ENCODE data around the gene MANBA.

- TF ChIP-seq RFX5 (IDR thresholded peaks at IDR 0.05; ENCODE audit: low read depth, low read length): no peak
- TF ChIP-seq, protein P1, sequence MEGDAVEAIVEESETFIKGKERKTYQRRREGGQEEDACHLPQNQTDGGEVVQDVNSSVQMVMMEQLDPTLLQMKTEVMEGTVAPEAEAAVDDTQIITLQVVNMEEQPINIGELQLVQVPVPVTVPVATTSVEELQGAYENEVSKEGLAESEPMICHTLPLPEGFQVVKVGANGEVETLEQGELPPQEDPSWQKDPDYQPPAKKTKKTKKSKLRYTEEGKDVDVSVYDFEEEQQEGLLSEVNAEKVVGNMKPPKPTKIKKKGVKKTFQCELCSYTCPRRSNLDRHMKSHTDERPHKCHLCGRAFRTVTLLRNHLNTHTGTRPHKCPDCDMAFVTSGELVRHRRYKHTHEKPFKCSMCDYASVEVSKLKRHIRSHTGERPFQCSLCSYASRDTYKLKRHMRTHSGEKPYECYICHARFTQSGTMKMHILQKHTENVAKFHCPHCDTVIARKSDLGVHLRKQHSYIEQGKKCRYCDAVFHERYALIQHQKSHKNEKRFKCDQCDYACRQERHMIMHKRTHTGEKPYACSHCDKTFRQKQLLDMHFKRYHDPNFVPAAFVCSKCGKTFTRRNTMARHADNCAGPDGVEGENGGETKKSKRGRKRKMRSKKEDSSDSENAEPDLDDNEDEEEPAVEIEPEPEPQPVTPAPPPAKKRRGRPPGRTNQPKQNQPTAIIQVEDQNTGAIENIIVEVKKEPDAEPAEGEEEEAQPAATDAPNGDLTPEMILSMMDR (conservative IDR thresholded peaks at IDR 0.05; ENCODE audit: low read depth, low read length): no peak
- TF ChIP-seq POLR2A (IDR thresholded peaks at IDR 0.05; ENCODE audit: low read depth, low read length): no peak
- no peak for TF ChIP-seq RAD21 (IDR thresholded peaks at IDR 0.05; ENCODE audit: low read length)
- no peak for TF ChIP-seq CEBPB (IDR thresholded peaks at IDR 0.05; ENCODE audit: low read depth, low read length)
- TF ChIP-seq MAZ (IDR thresholded peaks at IDR 0.05; ENCODE audit: borderline replicate concordance, low read depth, low read length): no peak
Measured at GRCh38 chr4:102710986-102711385, 49.8 kb downstream of the MANBA start.
